K562 (cell line): Measurements from ENCODE around the gene BZW2. TPM values are rescaled to one million over a fixed set of nuclear protein-coding genes. Genes with fewer than 3 reads are reported as not detected.

Source experiments
- ATAC-seq: fragments of 200-7000 bp; cut with Tn5 transposase; 3 replicates; pipeline ENCODE4 v1.9.1; 2020; ENCODE audit warnings: moderate library complexity
- BruUV-seq: library from RNA; stranded (reverse); fragments of 400-500 nt; replicated peaks from 2 replicates; lab custom pipeline; 2021; lab: Mats Ljungman, UMichigan
- CTCF ChIA-PET: fragments of 300-600 bp; formaldehyde crosslinking; extraction: SDS; loops from one replicate; lab custom pipeline; 2021; ENCODE audit warnings: low intra/inter-chr PET ratio; lab: Yijun Ruan, JAX
- POLR2A ChIA-PET: fragments of 300-600, 350-650 bp; sonication (Branson Sonifier 250); formaldehyde crosslinking; extraction: SDS; loops from one replicate; lab custom pipeline; 2021; ENCODE audit warnings: antibody characterized with exemption, inconsistent platforms; lab: Yijun Ruan, JAX
- DNase-seq, 4 experiments: peaks; one replicate each; pipeline versions ENCODE4 v3.0.0 to v3.0.0-alpha.2; 2011 to 2018; ENCODE audit warnings: low spot score in 3 of 4, mixed read lengths in 3 of 4; ENCODE audit errors: extremely low read depth in 1 of 4
- FAIRE-seq: peaks from 2 replicates; lab custom pipeline; 2011; peaks lifted over from hg19 to GRCh38; lab: Jason Lieb, UNC
- H2AFZ ChIP-seq: 2 replicates; pipeline ENCODE4 v1.6.0; 2011; ENCODE audit warnings: low read depth, low read length, control low read depth, inconsistent platforms
- H3K27ac ChIP-seq: fragments of 200-600 bp; 3 replicates; pipeline ENCODE4 v1.8.0; 2011; ENCODE audit warnings: low read depth, mild to moderate bottlenecking, control low read depth, inconsistent platforms, low read length, moderate library complexity, mixed read lengths; ENCODE audit errors: extremely low read depth
- H3K27me3 ChIP-seq, 2 experiments: fragments of 300-600 bp in 1 of 2; 2 replicates in 1 of 2; 3 replicates in 1 of 2; pipeline versions ENCODE4 v1.6.0 to v1.8.0; 2011; ENCODE audit warnings: inconsistent platforms in 2 of 2, low read length in 2 of 2, mild to moderate bottlenecking in 1 of 2, mixed read lengths in 1 of 2, moderate library complexity in 1 of 2; ENCODE audit not compliant: control insufficient read depth in 2 of 2, insufficient read depth in 2 of 2
- H3K36me3 ChIP-seq: fragments of 300-600 bp; 3 replicates; pipeline ENCODE4 v1.8.0; 2011; ENCODE audit warnings: mild to moderate bottlenecking, low read length, inconsistent platforms; ENCODE audit not compliant: control insufficient read depth, insufficient read depth
- H3K4me1 ChIP-seq, 2 experiments: fragments of 200-600 bp in 1 of 2; replicated peaks in 1 of 2; 2 replicates in 1 of 2; 3 replicates in 1 of 2; pipeline versions ENCODE4 v1.5.1 to v1.8.0; 2011; ENCODE audit warnings: inconsistent platforms in 2 of 2, low read length in 2 of 2, mild to moderate bottlenecking in 1 of 2, mixed read lengths in 1 of 2, moderate library complexity in 1 of 2; ENCODE audit not compliant: control insufficient read depth in 2 of 2, insufficient read depth in 2 of 2
- H3K4me2 ChIP-seq: 2 replicates; pipeline ENCODE4 v1.6.1; 2011; ENCODE audit warnings: low read length, control low read depth, inconsistent platforms, mixed read lengths; ENCODE audit not compliant: insufficient read depth
- H3K4me3 ChIP-seq: fragments of 200-600 bp; sonication (generic), shearing (Covaris generic); 2 replicates; pipeline ENCODE4 v1.5.1; 2016; ENCODE audit warnings: control low read depth, inconsistent platforms
- H3K79me2 ChIP-seq: fragments of 200-600 bp; 3 replicates; pipeline ENCODE4 v1.8.0; 2011; ENCODE audit warnings: low read length, inconsistent platforms; ENCODE audit not compliant: control insufficient read depth, insufficient read depth
- H3K9ac ChIP-seq, 2 experiments: 2 replicates each; pipeline versions ENCODE4 v1.6.0 to v1.6.1; 2011; ENCODE audit warnings: low read depth in 2 of 2, low read length in 2 of 2, control low read depth in 1 of 2, inconsistent platforms in 1 of 2, mild to moderate bottlenecking in 1 of 2, mixed read lengths in 1 of 2; ENCODE audit not compliant: insufficient read depth in 1 of 2
- H3K9me1 ChIP-seq: one replicate; pipeline ENCODE4 v1.6.0; 2011; ENCODE audit warnings: inconsistent platforms, mild to moderate bottlenecking, low read length, moderate library complexity; ENCODE audit not compliant: control insufficient read depth, insufficient read depth
- H3K9me3 ChIP-seq: replicated peaks from 2 replicates; pipeline ENCODE4 v1.5.1; 2011; ENCODE audit warnings: low read depth, low read length, inconsistent platforms; ENCODE audit not compliant: control insufficient read depth, insufficient read depth
- H4K20me1 ChIP-seq: replicated peaks from 2 replicates; pipeline ENCODE4 v1.6.1; 2011; ENCODE audit warnings: low read length, inconsistent platforms, mixed read lengths; ENCODE audit not compliant: control insufficient read depth, insufficient read depth
- HNRNPK ChIP-seq: fragments of 200-400 bp; formaldehyde crosslinking; IDR thresholded peaks from one replicate; pipeline ENCODE4 v1.6.1; 2018; ENCODE audit warnings: mild to moderate bottlenecking, low read depth, low read length; ENCODE audit not compliant: poor library complexity, severe bottlenecking
- NCOR1 ChIP-seq: fragments of 450-650 bp; IDR thresholded peaks from 2 replicates; pipeline ENCODE4 v1.6.1; 2016; ENCODE audit warnings: mild to moderate bottlenecking, moderate library complexity
- POLR2G ChIP-seq: fragments of 200-400 bp; formaldehyde crosslinking; IDR thresholded peaks from 2 replicates; pipeline ENCODE4 v1.6.1; 2017; ENCODE audit warnings: low read depth, mild to moderate bottlenecking, antibody characterized with exemption, low read length, moderate library complexity
- THAP7 ChIP-seq: fragments of 250-450 bp; sonication (Bioruptor Pico); IDR thresholded peaks from 2 replicates; pipeline ENCODE4 v1.5.0; 2021
- WGBS: fragments of 100-300 bp; shearing (Covaris generic); methylation state at CpG from one replicate; pipeline ENCODE4 v1.1.6; 2016; ENCODE audit warnings: low coverage, mixed read lengths; ENCODE audit not compliant: insufficient coverage; ENCODE audit errors: missing lambda C conversion rate; 5-methylcytosine and 5-hydroxymethylcytosine counted together
- in situ Hi-C: fragments of 300-500 bp; cut with MboI; formaldehyde crosslinking; loops from 4 replicates; pipeline ENCODE4 v1.15.0; 2018; ENCODE audit warnings: inconsistent platforms, mixed read lengths
- intact Hi-C: fragments of 100-400 bp; cut with micrococcal nuclease; formaldehyde crosslinking; loops from 2 replicates; pipeline ENCODE4 v1.14.2; 2022
- polyA plus RNA-seq, 8 experiments: library from polyadenylated mRNA; depleted of rRNA in 4 of 8; stranded (reverse) in 5 of 8; unstranded in 3 of 8; fragments of >200 nt; fragmentation: Nextera tagmentation in 2 of 8; fragmentation: Illumina TruSeq in 1 of 8; extraction: Ambion mirVana in 2 of 8; extraction: Trizol in 1 of 8; gene quantifications; 2 replicates each; pipeline versions ENCODE4 v1.2.1 to v1.2.3, GENCODE V29; 2011 to 2014; ENCODE audit warnings: inconsistent platforms in 1 of 8, missing spikeins in 1 of 8
- total RNA-seq, 7 experiments: library from RNA; depleted of rRNA in 6 of 7; stranded (reverse); fragments of >200 nt in 6 of 7; fragmentation: Illumina TruSeq in 2 of 7; extraction: Trizol in 2 of 7; gene quantifications; 2 replicates each; pipeline versions ENCODE4 v1.2.1 to v1.2.3, GENCODE V29; 2011 to 2021; ENCODE audit warnings: low replicate concordance in 1 of 7
- TF ChIP-seq, protein P1 (sequence below): fragments of 450-650 bp; IDR thresholded peaks from 2 replicates; pipeline ENCODE4 v1.7.1; 2018; ENCODE audit warnings: mild to moderate bottlenecking, low read depth; ENCODE audit not compliant: partially characterized antibody

The BZW2 gene
- total and polyA plus RNA-seq, 9 of the 15 experiments (the other 6 are each of a cell fraction or from before 2014, with no cell fraction given), result 140 to 316 (median 173) TPM

- ATAC-seq, result no peak
- 74% methylated on average over 4 of the region's 4 CpGs for WGBS
- CTCF ChIA-PET, result no interaction called here
- Histone ChIP-seq H3K27me3 (no peaks in the 10 kb centered on the region), H2AFZ (no peak overlapping the region), H3K9me1 (no peaks in the 10 kb centered on the region), H3K36me3 (peaks cover 79% of the 10 kb centered on the region), H3K4me1 (peaks cover 0 to 4% of the 10 kb centered on the region in 2 experiments; a peak in 1 of 5 replicates), H3K9me3 (no peaks in the 10 kb centered on the region), H3K27ac (no peak overlapping the region), H3K9ac (no peak overlapping the region), H4K20me1 (no peaks in the 10 kb centered on the region), H3K79me2 (no peaks in the 10 kb centered on the region), H3K4me2 (no peak overlapping the region), H3K4me3 (no peak overlapping the region)
- no peak for DNase-seq
- no peak for FAIRE-seq
- intact Hi-C loops (no loop called here), in situ Hi-C loops (no loop called here)
- TF ChIP-seq NCOR1, result no peak
- peak; percentile 72 for TF ChIP-seq HNRNPK
- POLR2A ChIA-PET, result interaction anchor here (0.8 to 1.9 kb wide), 2 partner anchors 13 to 34 kb away, joined by 3 to 5 read pairs; no protein-coding TSS in a partner anchor
- no TSS peak for BruUV-seq
These were observed 29.9 kb upstream of the BZW2 start for GRCh38 chr7:16616122-16616521.

- H3K79me2 ChIP-seq, result no peaks in the 10 kb centered on the region
- H3K9me1 ChIP-seq, result no peaks in the 10 kb centered on the region
- TF ChIP-seq, protein P1, sequence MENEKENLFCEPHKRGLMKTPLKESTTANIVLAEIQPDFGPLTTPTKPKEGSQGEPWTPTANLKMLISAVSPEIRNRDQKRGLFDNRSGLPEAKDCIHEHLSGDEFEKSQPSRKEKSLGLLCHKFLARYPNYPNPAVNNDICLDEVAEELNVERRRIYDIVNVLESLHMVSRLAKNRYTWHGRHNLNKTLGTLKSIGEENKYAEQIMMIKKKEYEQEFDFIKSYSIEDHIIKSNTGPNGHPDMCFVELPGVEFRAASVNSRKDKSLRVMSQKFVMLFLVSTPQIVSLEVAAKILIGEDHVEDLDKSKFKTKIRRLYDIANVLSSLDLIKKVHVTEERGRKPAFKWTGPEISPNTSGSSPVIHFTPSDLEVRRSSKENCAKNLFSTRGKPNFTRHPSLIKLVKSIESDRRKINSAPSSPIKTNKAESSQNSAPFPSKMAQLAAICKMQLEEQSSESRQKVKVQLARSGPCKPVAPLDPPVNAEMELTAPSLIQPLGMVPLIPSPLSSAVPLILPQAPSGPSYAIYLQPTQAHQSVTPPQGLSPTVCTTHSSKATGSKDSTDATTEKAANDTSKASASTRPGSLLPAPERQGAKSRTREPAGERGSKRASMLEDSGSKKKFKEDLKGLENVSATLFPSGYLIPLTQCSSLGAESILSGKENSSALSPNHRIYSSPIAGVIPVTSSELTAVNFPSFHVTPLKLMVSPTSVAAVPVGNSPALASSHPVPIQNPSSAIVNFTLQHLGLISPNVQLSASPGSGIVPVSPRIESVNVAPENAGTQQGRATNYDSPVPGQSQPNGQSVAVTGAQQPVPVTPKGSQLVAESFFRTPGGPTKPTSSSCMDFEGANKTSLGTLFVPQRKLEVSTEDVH, result no peak
- no peak for TF ChIP-seq THAP7 (CRISPR knock-in tag)
- TF ChIP-seq POLR2G, result peak; percentile 58
- no peaks in the 10 kb centered on the region for H4K20me1 ChIP-seq
- no peak overlapping the region for H3K27ac ChIP-seq
- peak overlapping the region in 1 of 2 experiments; percentile 50; a peak in 1 of 4 replicates for H3K9ac ChIP-seq
- ChIA-PET CTCF (no interaction called here), POLR2A (interaction anchor here (1.3 to 1.9 kb wide), 2 partner anchors 11 to 35 kb away, joined by 3 to 5 read pairs; no protein-coding TSS in a partner anchor)
- in situ Hi-C loops (no loop called here), intact Hi-C loops (no loop called here)
- H3K4me2 ChIP-seq, result no peak overlapping the region
- H3K4me1 ChIP-seq, result peaks cover 0 to 4% of the 10 kb centered on the region in 2 experiments; a peak in 1 of 5 replicates
- DNase-seq (no peak), FAIRE-seq (no peak), ATAC-seq (no peak; the same call in 2 of the 3 replicates)
- H3K36me3 ChIP-seq, result peaks cover 78% of the 10 kb centered on the region
- 90% methylated on average over 14 of the region's 18 CpGs for WGBS
- no peaks in the 10 kb centered on the region for H3K27me3 ChIP-seq
- H3K4me3 ChIP-seq, result no peak overlapping the region
- H3K9me3 ChIP-seq, result no peaks in the 10 kb centered on the region
- no peak overlapping the region for H2AFZ ChIP-seq
- no TSS peak for BruUV-seq
These were observed 29.4 kb upstream of the BZW2 start for GRCh38 chr7:16616542-16616941.
